GM21526 (cell line): ENCODE measurements around the gene PUM2.
"Not testable (repeated sequence)": the region's sequence is repeated elsewhere in the genome, so short reads cannot be mapped to it uniquely, and the experiment has no call there.

ENCODE experiments used
- ATAC-seq: cut with Tn5 transposase; IDR thresholded peaks from one replicate; pipeline ENCODE4 v1.9.1; 2021; ENCODE audit warnings: moderate library complexity; ENCODE audit not compliant: unreplicated experiment, low FRiP score

Gene PUM2

GRCh38 chr2:20235655-20236305, 114.9 kb downstream of the PUM2 start:
- ATAC-seq = no peak

- ATAC-seq = not testable (repeated sequence)
Measured at GRCh38 chr2:20234597-20234996, 116.0 kb downstream of the PUM2 start.

DNA sequence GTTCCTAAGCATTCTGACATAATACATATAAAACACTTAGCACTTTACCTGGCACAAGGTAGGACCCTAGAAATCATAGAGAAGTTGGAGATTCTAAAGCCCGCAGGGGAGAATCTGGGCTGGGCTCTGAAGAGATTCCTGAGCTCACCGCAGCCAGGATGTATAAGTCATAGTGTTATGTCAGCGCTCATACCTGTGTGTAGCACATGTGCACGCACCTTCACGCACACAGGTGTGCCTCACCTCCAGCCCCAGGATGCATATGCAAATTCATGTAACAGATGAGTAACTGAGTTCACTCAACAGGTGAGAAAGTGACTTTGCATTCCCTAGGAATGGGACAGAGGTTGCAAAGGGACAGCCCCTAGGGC, 117.8 kb downstream of the PUM2 start:
- no peak for ATAC-seq

GRCh38 chr2:20231598-20232026, 119.0 kb downstream of the PUM2 start:
- no peak for ATAC-seq

DNA sequence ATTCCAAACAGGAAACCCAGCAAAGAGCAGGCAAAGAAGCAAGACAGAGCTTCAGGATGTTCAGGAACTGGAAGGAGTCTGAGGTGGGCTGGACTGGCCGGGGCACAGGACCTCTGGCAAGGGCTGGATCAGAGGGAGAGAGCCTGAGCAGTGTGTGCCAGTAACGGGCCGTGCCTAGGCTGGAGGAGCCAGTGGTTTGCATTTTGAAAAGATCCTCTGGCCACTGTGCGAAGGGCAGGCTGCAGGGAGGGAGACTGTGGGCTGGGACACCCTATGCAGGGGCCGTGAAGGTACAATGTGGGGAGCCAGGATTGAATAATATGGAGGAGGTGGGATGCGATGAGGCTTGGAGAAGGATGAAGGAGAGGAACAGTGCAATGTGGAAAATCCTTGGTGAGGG, 119.5 kb downstream of the PUM2 start:
- no peak for ATAC-seq

- no peak for ATAC-seq
Measured at GRCh38 chr2:20230114-20230425, 120.6 kb downstream of the PUM2 start.

DNA sequence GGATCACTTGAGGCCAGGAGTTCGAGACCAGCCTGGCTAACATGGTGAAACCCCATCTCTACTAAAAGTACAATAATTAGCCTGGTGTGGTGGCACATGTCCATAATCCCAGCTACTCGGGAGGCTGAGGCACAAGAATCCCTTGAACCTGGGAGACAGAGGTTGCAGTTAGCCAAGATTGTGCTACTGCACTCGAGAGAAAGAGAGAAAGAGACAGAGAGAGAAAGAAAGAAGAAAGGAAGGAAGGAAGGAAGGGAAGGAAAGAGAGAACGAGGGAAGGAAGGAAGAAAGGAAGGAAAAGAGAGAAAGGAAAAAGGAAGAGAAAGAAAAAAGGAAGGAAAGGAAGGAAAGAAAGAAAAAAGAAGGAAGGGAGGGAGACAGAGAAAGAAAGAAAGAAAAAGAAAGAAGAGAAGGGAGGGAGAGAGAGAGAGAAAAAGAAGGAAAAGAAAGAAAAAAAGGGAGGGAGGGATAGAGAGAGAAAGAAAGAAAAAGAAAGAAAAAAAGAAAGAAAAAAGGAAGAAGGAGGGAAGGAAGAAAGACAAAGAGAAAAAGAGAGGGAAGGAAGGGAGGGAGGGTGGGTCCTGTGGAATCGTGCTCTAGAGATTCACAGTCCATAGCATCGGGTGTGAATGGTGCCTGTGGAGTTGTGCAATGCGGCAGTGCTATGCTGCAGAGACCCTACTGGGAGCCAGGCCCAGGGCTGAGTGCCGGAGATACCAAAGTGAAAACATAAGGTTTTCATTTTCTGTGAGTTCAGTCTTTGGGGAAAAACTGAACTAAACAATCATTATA, 121.1 kb downstream of the PUM2 start:
- no peak for ATAC-seq

GRCh38 chr2:20227894-20228505, 122.6 kb downstream of the PUM2 start:
- ATAC-seq = no peak

GRCh38 chr2:20226152-20226545, 124.5 kb downstream of the PUM2 start:
- no peak for ATAC-seq

GRCh38 chr2:20225294-20226151, 125.1 kb downstream of the PUM2 start:
- ATAC-seq = peak; percentile 72

GRCh38 chr2:20224716-20225293, 125.8 kb downstream of the PUM2 start, which contains the start of gene SDC1:
SDC1 (minus strand) TSS chr2:20225130; CDS start chr2:20224867, 263 bp downstream.
- ATAC-seq = peak; percentile 11

DNA sequence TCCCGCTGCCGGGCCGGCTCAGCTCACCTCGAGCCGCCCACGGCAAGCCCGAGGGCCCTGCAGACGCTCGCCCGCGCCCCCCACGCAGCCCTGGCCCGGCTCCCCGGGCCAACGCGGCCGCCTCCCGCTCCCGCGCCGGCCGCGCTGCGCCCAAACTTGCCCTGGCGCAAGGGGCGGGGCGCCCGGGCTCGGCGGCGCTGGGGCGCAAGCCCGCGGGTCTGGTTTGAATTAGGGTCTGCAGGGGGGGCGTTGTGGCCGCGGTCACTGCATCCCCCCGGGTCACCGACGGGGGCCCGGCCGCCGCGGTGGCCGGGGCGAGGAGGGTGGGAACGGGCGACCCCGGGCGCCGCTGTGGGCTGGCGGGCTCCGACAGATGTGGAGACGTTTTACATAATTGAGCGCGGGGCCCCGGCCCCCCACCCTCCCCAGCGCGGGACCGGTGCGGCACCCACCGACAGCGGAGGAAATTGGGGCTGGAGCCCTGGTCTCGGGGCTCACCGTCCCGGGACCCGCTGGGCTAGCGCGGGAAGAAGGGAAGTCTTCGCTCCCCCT, 126.4 kb downstream of the PUM2 start:
- ATAC-seq = peak; percentile 31

- ATAC-seq = peak; percentile 26
Measured at GRCh38 chr2:20223407-20224163, 127.1 kb downstream of the PUM2 start.

- ATAC-seq = no peak
Measured at GRCh38 chr2:20222769-20223406, 127.8 kb downstream of the PUM2 start.

- ATAC-seq = no peak
Measured at GRCh38 chr2:20222014-20222768, 128.5 kb downstream of the PUM2 start.

DNA sequence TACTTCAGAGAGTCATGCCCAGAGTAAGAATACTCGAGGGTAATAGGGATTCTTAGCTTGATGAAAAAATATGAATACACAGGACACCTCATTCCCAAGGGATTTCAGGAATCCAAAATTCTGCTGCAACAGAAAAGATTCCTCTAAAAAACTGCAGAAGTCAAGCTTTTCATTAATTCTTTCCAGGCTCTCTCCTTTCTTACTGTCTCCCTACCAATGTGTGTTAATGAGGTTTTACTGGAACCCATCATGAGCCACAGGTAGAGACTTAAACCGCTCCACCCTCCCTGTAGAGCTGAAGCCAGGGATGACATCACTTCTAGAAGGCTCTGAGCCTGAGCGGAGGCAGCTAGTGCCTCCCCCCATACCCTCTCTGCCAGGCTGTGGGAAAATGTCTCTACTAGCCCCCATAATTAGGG, 129.1 kb downstream of the PUM2 start:
- ATAC-seq = no peak

- ATAC-seq = no peak
Measured at GRCh38 chr2:20220806-20221554, 129.7 kb downstream of the PUM2 start.
